ENCODE measurements around the gene SPSB3.

DNA sequence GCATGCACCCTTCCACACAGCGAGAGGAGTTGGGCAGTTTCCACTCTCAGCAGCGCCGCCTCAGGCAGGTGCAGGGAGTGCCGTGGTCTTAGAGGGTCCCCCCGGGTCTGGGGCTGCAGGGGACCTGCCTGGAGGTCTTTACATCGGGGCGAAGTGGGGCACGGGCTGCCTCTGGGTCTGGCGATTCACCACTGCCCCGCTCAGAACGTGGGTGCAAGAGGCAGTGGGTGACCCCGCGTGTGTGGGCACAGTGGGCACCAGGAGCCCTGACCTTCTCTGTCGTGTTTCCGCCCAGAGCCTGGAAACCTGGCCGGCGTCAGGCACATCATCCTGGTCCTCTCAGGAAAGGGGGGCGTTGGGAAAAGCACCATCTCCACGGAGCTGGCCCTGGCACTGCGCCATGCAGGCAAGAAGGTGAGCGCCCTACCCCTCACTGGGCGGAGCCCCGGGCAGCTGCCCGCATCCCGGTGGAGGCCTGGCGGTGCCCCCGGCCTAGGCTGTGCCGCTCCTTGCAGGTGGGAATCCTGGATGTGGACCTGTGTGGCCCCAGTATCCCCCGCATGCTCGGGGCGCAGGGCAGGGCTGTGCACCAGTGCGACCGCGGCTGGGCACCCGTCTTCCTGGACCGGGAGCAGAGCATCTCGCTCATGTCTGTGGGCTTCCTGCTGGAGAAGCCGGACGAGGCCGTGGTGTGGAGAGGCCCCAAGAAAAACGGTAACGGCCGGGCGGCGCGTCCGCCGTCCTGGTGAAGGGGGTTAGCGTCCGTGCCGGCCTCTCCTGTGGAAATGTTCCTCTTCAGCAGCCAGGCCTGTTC lies 4.1 kb upstream of the SPSB3 start:
- TF ChIP-seq, protein P1, sequence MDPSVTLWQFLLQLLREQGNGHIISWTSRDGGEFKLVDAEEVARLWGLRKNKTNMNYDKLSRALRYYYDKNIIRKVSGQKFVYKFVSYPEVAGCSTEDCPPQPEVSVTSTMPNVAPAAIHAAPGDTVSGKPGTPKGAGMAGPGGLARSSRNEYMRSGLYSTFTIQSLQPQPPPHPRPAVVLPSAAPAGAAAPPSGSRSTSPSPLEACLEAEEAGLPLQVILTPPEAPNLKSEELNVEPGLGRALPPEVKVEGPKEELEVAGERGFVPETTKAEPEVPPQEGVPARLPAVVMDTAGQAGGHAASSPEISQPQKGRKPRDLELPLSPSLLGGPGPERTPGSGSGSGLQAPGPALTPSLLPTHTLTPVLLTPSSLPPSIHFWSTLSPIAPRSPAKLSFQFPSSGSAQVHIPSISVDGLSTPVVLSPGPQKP (IDR thresholded peaks at IDR 0.05; ENCODE audit: borderline replicate concordance, low read depth, low read length) = no peak
- TF ChIP-seq, protein P2, sequence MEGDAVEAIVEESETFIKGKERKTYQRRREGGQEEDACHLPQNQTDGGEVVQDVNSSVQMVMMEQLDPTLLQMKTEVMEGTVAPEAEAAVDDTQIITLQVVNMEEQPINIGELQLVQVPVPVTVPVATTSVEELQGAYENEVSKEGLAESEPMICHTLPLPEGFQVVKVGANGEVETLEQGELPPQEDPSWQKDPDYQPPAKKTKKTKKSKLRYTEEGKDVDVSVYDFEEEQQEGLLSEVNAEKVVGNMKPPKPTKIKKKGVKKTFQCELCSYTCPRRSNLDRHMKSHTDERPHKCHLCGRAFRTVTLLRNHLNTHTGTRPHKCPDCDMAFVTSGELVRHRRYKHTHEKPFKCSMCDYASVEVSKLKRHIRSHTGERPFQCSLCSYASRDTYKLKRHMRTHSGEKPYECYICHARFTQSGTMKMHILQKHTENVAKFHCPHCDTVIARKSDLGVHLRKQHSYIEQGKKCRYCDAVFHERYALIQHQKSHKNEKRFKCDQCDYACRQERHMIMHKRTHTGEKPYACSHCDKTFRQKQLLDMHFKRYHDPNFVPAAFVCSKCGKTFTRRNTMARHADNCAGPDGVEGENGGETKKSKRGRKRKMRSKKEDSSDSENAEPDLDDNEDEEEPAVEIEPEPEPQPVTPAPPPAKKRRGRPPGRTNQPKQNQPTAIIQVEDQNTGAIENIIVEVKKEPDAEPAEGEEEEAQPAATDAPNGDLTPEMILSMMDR (conservative IDR thresholded peaks at IDR 0.05; ENCODE audit: low read depth, low read length) = no peak
- no peak for TF ChIP-seq RCOR1 (IDR thresholded peaks at IDR 0.05; ENCODE audit: insufficient replicate concordance, low read length)
- TF ChIP-seq MAFK (IDR thresholded peaks at IDR 0.05; ENCODE audit: low read depth, low read length) = no peak
- TF ChIP-seq RFX5 (IDR thresholded peaks at IDR 0.05; ENCODE audit: low read depth, low read length) = no peak
- no peak for TF ChIP-seq POLR2A (IDR thresholded peaks at IDR 0.05; ENCODE audit: low read depth, low read length)
- TF ChIP-seq RAD21 (IDR thresholded peaks at IDR 0.05; ENCODE audit: low read length) = no peak
- TF ChIP-seq MAZ (IDR thresholded peaks at IDR 0.05; ENCODE audit: borderline replicate concordance, low read depth, low read length) = no peak
- TF ChIP-seq, protein P3, sequence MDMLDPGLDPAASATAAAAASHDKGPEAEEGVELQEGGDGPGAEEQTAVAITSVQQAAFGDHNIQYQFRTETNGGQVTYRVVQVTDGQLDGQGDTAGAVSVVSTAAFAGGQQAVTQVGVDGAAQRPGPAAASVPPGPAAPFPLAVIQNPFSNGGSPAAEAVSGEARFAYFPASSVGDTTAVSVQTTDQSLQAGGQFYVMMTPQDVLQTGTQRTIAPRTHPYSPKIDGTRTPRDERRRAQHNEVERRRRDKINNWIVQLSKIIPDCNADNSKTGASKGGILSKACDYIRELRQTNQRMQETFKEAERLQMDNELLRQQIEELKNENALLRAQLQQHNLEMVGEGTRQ (IDR thresholded peaks at IDR 0.05; ENCODE audit: low read depth, low read length) = no peak

All from IMR-90 (cell line).